Measurements from ENCODE around the gene TSPO.
A peak's percentile ranks its signal among the peaks of the same experiment; 100 is the strongest.

TSPO gene

GRCh38 chr22:43131773-43132501, 19.4 kb upstream of the TSPO start:
- no peak for TF ChIP-seq CTCF (IDR thresholded peaks at IDR 0.05; ENCODE audit: control extremely low read depth, extremely low read depth, low read depth, missing control alignments)
- no peak for DNase-seq (ENCODE audit: extremely low spot score)
- POLR2A ChIA-PET = no interaction called here
- CTCF ChIA-PET = interaction anchor here (2.0 kb wide), 1 partner anchor 56 kb away, joined by 4 read pairs; the partner anchor contains the start of gene TTLL12

- ChIA-PET POLR2A (no interaction called here), CTCF (interaction anchor here (0.9 to 1.5 kb wide), 2 partner anchors 22 to 266 kb away, joined by 3 to 4 read pairs; no protein-coding TSS in a partner anchor)
- TF ChIP-seq CTCF (IDR thresholded peaks at IDR 0.05; ENCODE audit: control extremely low read depth, extremely low read depth, low read depth, missing control alignments) = no peak
- DNase-seq (ENCODE audit: extremely low spot score) = no peak
These were observed 18.0 kb upstream of the TSPO start for GRCh38 chr22:43133401-43133800.

- no peak for TF ChIP-seq CTCF (IDR thresholded peaks at IDR 0.05; ENCODE audit: control extremely low read depth, extremely low read depth, low read depth, missing control alignments)
- CTCF ChIA-PET = no interaction called here
- no peak for DNase-seq (ENCODE audit: extremely low spot score)
- POLR2A ChIA-PET = no interaction called here
These were observed 16.8 kb upstream of the TSPO start for GRCh38 chr22:43134553-43134952.

GRCh38 chr22:43135565-43135964, 15.8 kb upstream of the TSPO start:
- ChIA-PET POLR2A (no interaction called here), CTCF (interaction anchor here (0.9 to 2.3 kb wide), 4 partner anchors 9 to 24 kb away, joined by 4 to 8 read pairs (median 6); no protein-coding TSS in a partner anchor)
- TF ChIP-seq CTCF (IDR thresholded peaks at IDR 0.05; ENCODE audit: control extremely low read depth, extremely low read depth, low read depth, missing control alignments) = no peak

GRCh38 chr22:43136255-43136654, 15.1 kb upstream of the TSPO start:
- peak; percentile 66 for TF ChIP-seq CTCF (IDR thresholded peaks at IDR 0.05; ENCODE audit: control extremely low read depth, extremely low read depth, low read depth, missing control alignments)
- ChIA-PET POLR2A (no interaction called here), CTCF (interaction anchor here (1.0 to 2.3 kb wide), 4 partner anchors 10 to 268 kb away, joined by 5 to 8 read pairs (median 6); no protein-coding TSS in a partner anchor)
- peak; percentile 82 for DNase-seq (ENCODE audit: extremely low spot score)

More at GRCh38 chr22:43135565-43135964, 15.8 kb upstream of the TSPO start:
- DNase-seq (ENCODE audit: extremely low spot score) = no peak

- POLR2A ChIA-PET = no interaction called here
- no peak for TF ChIP-seq CTCF (IDR thresholded peaks at IDR 0.05; ENCODE audit: control extremely low read depth, extremely low read depth, low read depth, missing control alignments)
- CTCF ChIA-PET = interaction anchor here (1.0 to 2.3 kb wide), 3 partner anchors 10 to 269 kb away, joined by 5 to 7 read pairs (median 6); no protein-coding TSS in a partner anchor
- no peak for DNase-seq (ENCODE audit: extremely low spot score)
These were observed 14.6 kb upstream of the TSPO start for GRCh38 chr22:43136801-43137200.
